ENCODE results near the gene RASGEF1C.
"Not testable (repeated sequence)": the region's sequence is repeated elsewhere in the genome, so short reads cannot be mapped to it uniquely, and the experiment has no call there.

Gene RASGEF1C

DNA sequence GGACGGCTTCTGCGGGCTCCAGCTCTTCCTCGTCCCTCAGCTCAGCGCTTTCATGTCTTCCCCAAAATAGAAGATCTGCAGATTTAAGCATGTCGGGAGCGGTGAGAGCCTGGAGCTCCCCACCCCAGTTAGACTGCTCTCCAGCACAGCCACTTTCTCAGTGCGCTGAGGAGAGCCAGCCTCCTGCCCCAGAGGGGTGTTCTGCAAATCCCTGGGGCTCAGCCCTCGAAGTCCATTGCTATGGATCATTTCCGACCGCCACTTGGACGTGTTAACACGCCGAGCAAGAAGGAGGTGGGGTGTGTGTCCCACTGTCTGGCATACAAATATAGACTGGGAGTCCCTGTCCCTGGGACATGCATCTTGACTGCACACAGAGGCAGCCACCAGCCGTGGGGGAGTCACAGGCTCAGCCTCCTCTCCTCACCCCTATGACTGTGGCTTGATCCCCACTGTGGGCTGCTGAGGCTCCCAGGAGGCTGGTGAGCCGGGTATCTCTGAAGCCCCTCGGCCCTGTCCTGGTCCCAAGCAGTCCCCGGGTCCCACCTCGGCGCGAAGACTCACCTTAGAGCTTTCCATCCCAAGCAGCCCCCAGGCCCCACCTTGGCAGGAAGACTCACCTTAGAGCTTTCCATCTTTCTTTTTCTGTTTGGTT lies 107.4 kb downstream of the RASGEF1C start:
- no peak for DNase-seq (ENCODE audit: low read depth in 1 of 2, low spot score in 1 of 2)

- DNase-seq (ENCODE audit: low read depth in 1 of 2, low spot score in 1 of 2), result no peak
Measured at GRCh38 chr5:180100621-180101450, 108.2 kb downstream of the RASGEF1C start.

- DNase-seq (ENCODE audit: low read depth in 1 of 2, low spot score in 1 of 2), result no peak
Measured at GRCh38 chr5:180099733-180100611, 109.0 kb downstream of the RASGEF1C start.

GRCh38 chr5:180098991-180099732 lies 109.8 kb downstream of the RASGEF1C start:
- DNase-seq (ENCODE audit: low read depth in 1 of 2, low spot score in 1 of 2), result no peak

GRCh38 chr5:180098526-180098925 lies 110.5 kb downstream of the RASGEF1C start:
- DNase-seq (ENCODE audit: low read depth in 1 of 2, low spot score in 1 of 2), result no peak

- DNase-seq (ENCODE audit: low read depth in 1 of 2, low spot score in 1 of 2), result no peak
Measured at GRCh38 chr5:180097926-180098325, 111.1 kb downstream of the RASGEF1C start.

GRCh38 chr5:180097163-180097894 lies 111.7 kb downstream of the RASGEF1C start:
- no peak for DNase-seq (ENCODE audit: low read depth in 1 of 2, low spot score in 1 of 2)

DNA sequence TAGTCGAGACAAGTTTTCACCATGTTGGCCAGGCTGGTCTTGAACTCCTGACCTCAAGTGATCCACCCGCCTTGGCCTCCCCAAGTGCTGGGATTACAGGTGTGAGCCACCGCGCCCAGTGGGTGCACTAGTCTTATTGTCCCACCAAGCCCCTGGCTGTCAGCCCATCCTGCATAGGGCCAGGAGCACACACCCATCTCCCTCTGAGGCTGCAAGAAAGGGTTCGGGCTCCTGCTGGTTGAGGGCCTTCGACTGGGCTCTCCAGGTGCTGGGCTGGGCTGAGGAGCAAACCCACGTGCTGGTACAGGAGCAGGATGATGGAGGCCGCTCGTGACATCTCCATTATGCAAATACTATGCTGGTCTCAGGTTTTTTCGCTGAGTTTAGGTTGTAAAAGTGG lies 112.4 kb downstream of the RASGEF1C start:
- no peak for DNase-seq (ENCODE audit: low read depth in 1 of 2, low spot score in 1 of 2)

DNA sequence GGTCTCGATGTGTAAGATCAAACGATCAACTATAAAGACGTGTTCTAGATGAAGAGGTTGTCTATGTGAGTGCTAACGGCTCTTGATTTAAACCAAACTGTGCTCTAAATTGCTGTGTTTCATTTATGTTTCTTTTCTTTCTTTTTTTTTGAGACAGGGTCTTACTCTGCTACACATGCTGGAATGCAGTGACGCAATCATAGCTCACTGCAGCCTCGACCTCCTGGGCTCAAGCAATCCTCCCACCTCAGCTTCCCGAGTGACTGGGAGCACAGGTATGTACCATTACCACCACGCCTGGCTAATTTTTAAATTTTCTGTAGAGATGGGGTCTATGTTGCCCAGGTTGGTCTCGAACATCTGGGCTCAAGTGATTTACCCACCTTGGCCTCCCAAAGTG lies 113.5 kb downstream of the RASGEF1C start:
- no peak for DNase-seq (ENCODE audit: low read depth in 1 of 2, low spot score in 1 of 2)

DNA sequence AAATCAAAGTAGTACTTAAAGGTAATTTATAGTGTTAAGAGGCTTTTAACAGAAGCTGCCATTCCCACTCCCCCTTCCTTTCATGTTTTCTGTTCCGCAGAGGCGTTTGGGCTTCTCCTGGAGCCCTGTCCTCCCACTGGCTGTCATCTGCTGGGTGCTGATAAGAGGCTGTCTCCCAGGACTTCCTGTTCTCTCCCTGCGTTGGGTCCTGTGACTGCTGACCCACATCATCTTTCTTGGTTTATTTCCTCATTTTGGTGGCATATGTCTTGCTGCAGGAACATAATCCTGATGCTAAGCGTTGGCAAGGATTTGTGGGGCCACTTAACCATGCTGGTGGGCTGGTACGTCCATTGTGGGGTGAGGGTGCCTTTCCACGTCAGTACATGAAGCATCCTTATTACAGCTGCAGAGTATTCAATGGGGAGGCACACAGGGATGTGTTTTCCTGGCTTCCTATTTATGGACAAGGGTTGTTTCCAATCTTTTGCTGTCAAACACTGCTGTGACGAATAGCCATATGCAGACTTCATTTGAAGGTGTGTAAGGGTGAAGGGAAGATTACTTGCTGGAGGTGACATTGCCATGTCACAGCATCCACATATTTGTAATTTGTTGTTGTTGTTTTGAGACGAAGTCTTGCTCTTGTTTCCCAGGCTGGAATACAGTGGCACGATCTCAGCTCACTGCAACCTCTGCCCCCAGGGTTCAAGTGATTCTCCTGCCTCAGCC lies 115.2 kb downstream of the RASGEF1C start:
- no peak for DNase-seq (ENCODE audit: low read depth in 1 of 2, low spot score in 1 of 2)

- DNase-seq (ENCODE audit: low read depth in 1 of 2, low spot score in 1 of 2), result no peak
Measured at GRCh38 chr5:180093241-180093640, 115.8 kb downstream of the RASGEF1C start.

DNA sequence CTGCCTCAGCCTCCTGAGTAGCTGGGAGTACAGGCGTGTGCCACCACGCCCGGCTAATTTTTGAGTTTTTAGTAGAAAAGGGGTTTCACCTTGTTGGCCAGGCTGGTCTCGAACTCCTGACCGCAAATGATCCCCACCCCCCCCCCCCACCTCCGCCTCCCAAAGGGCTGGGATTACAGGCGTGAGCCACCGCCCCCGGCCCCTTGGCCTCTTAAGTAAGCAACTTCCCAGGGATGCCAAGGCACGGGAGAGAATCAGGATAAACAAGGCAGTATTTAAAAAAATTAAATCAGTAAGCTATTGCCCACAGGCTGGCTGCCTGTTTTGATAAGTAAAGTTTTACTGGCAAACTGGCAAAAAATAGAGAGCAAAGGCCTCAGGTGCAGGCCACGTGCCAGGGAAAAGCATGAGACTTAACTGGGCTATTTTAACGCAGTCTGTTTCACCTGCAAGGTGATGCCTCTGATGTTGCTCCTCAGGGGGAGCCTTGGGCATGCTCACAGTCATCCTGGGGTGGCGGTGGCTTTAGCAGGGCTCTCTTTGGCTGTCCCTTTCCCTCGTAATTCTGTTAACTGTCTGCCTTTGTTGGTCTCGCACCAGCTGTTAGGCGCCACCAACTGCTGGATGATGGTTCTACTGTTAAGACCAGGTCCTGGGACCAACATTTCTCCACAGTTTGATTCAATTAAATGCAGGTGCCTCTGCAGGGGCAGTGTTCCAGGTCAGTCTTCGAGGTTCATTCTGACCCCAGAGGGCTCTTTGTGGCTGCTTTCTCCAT lies 118.1 kb downstream of the RASGEF1C start:
- no peak for DNase-seq (ENCODE audit: low read depth in 1 of 2, low spot score in 1 of 2)

- DNase-seq (ENCODE audit: low read depth in 1 of 2, low spot score in 1 of 2), result peak; percentile 55 to 64
Measured at GRCh38 chr5:180090098-180090768, 118.8 kb downstream of the RASGEF1C start.

- not testable (repeated sequence) for DNase-seq (ENCODE audit: low read depth in 1 of 2, low spot score in 1 of 2)
Measured at GRCh38 chr5:180089628-180090027, 119.4 kb downstream of the RASGEF1C start.

DNA sequence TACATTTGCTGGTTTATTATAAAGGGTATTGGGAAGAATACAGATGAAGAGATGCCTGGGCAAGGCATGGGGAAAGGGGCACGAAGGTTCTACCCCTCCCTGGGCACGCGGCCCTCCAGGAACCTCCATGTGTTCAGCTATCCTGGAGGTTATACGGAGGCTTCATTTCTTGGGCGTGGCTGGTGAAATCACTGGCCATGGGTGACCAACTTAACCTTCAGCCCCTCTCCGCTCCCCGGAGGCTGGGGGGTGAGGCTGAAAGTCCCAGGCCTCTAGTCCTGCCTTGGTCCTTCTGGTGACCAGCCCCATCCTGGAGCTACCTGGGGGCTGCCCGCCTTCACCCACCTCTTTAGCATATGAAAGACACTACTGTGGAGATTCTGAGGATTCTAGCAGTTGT lies 120.5 kb downstream of the RASGEF1C start:
- no peak for DNase-seq (ENCODE audit: low read depth in 1 of 2, low spot score in 1 of 2)

DNA sequence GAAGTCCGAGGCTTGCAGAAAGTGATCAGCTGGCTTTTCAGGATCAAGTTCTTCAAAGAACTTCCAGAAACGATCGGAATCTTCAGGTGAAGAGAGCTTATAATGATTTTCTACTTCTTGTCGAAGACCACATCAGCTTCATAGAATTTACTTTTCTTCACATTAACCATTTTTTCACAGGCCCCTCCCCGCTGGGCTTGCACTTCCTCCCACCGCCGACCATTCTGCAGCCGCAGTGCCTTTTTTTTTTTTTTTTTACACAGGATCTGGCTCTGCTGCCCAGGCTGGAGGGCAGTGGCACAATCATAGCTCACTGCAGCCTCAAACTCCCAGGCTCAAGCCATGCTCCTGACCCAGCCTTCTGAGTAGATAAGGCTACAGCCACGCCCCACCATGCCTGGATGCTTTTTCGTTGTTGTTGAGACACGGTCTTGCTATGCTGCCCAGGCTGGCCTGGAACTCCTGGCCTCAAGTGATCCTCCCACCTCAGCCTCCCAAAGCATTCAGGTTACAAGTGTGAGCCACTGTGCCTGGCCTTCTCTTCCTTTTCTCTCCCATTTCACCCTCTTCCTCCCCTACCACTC lies 122.1 kb downstream of the RASGEF1C start:
- no peak for DNase-seq (ENCODE audit: low read depth in 1 of 2, low spot score in 1 of 2)

- no peak for DNase-seq (ENCODE audit: low read depth in 1 of 2, low spot score in 1 of 2)
Measured at GRCh38 chr5:180085837-180086236, 123.2 kb downstream of the RASGEF1C start.
